Prostate gland (tissue), 2 donors: ENCODE results near the gene NCAM1.

Source experiments
- POLR2A ChIP-seq: fragments of 450-650 bp; IDR thresholded peaks from one replicate; pipeline ENCODE4 v1.6.1; 2016; ENCODE audit warnings: antibody characterized with exemption, mild to moderate bottlenecking
- TF ChIP-seq, protein P1 (sequence below), 4 experiments: fragments of 200-600 bp in 2 of 4; fragments of 450-650 bp in 2 of 4; sonication (generic) in 2 of 4; IDR thresholded peaks; 1 replicate in 3 of 4; 2 replicates in 1 of 4; pipeline ENCODE4 v1.5.1; 2016 to 2019; ENCODE audit warnings: antibody characterized with exemption in 4 of 4, mild to moderate bottlenecking in 2 of 4, moderate library complexity in 2 of 4

DNA sequence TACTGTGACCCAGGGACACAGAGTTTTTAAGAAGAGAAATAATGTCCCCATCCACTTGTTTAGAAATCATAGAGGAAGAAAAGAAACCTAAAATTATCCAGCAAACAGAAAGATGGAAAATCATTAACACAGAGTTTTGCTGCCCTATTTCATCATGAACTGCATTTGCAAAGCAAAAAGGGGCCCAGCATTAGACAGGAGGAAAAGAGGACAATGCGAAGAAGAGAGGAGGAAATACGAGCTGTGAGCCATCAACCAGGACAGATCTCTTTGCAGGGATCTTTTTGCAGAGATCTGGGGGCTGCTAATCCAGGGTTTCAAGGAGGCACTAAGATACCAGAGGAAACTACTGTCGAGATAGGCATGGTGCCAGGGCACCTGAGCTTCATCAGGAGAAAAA, 14.4 kb upstream of the NCAM1 start:
- TF ChIP-seq, protein P1, sequence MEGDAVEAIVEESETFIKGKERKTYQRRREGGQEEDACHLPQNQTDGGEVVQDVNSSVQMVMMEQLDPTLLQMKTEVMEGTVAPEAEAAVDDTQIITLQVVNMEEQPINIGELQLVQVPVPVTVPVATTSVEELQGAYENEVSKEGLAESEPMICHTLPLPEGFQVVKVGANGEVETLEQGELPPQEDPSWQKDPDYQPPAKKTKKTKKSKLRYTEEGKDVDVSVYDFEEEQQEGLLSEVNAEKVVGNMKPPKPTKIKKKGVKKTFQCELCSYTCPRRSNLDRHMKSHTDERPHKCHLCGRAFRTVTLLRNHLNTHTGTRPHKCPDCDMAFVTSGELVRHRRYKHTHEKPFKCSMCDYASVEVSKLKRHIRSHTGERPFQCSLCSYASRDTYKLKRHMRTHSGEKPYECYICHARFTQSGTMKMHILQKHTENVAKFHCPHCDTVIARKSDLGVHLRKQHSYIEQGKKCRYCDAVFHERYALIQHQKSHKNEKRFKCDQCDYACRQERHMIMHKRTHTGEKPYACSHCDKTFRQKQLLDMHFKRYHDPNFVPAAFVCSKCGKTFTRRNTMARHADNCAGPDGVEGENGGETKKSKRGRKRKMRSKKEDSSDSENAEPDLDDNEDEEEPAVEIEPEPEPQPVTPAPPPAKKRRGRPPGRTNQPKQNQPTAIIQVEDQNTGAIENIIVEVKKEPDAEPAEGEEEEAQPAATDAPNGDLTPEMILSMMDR (IDR thresholded peaks at IDR 0.05) = no peak
- no peak for TF ChIP-seq POLR2A
